Activated CD4-positive, alpha-beta T cell treated with anti-CD3 and anti-CD28 coated beads, Interleukin-2, amount 10 ng/mL, durations not matched to agents 24 days and 14 days (primary cell): ENCODE results near the gene CHST5. TPM values are rescaled to one million over a fixed set of nuclear protein-coding genes. Genes with fewer than 3 reads are reported as not detected.

Source experiments
- DNase-seq: peaks from one replicate; pipeline ENCODE4 v3.0.0; 2022
- H3K27ac Mint-ChIP-seq: one replicate; pipeline ENCODE4 v1.8.0; 2022; ENCODE audit warnings: mild to moderate bottlenecking, mixed read lengths
- H3K27me3 Mint-ChIP-seq: one replicate; pipeline ENCODE4 v1.8.0; 2022; ENCODE audit warnings: mixed read lengths
- H3K36me3 Mint-ChIP-seq: one replicate; pipeline ENCODE4 v1.8.0; 2022; ENCODE audit warnings: low read depth, mild to moderate bottlenecking, mixed read lengths
- H3K4me1 Mint-ChIP-seq: one replicate; pipeline ENCODE4 v1.8.0; 2021; ENCODE audit warnings: mixed read lengths
- H3K4me3 Mint-ChIP-seq: one replicate; pipeline ENCODE4 v1.8.0; 2022; ENCODE audit warnings: mild to moderate bottlenecking, moderate library complexity, mixed read lengths
- H3K9me3 Mint-ChIP-seq: one replicate; pipeline ENCODE4 v1.8.0; 2021; ENCODE audit warnings: mixed read lengths
- intact Hi-C: fragments of 100-400 bp; cut with micrococcal nuclease; formaldehyde crosslinking; loops from one replicate; pipeline ENCODE4 v1.15.1; 2023
- total RNA-seq: library from RNA; stranded (reverse); gene quantifications from 2 replicates; pipeline ENCODE4 v1.2.3, GENCODE V29; 2022

The CHST5 gene
- total RNA-seq, 1 donor from 2014 or later: not detected

- Mint-ChIP-seq H3K9me3 (no peaks in the 10 kb centered on the region), H3K4me1 (no peaks in the 10 kb centered on the region), H3K27me3 (no peaks in the 10 kb centered on the region), H3K4me3 (no peak overlapping the region), H3K27ac (no peak overlapping the region), H3K36me3 (no peaks in the 10 kb centered on the region)
- DNase-seq: no peak
- intact Hi-C loops: no loop called here
These were observed 49.1 kb downstream of the CHST5 start for GRCh38 chr16:75486676-75487313.

DNA sequence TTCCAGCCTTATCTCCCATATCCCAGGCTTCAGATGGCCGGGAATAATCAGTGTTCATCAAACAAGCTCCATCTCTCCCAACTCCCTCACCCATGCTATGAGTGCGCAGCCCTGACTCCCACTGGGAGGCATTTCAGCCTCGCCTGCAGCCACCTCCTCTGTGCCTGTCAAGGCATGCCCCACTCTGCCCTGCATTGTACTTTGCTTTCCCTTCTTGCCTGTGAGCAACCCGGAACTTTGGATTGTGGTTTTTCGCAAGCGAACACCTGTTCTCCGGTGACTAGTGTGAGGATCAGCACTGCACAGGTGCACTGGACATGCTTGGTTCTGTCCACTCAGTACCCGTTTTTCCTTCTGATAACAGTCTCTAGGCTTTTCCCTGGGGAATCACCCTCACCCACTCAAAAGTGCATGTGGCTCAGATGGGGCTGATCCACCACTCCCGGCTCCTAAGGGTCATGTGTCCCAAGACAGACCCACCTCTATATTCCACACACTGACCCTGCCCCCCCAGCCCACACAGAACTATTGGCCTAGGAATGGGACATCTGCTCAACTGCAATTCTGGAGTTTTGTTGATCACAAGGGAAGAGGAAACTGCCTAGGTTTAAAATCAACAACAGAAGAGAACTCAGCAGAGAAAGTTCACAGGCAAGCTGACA, 49.8 kb downstream of the CHST5 start:
- no peak overlapping the region for H3K27ac Mint-ChIP-seq
- H3K4me3 Mint-ChIP-seq: no peak overlapping the region
- no peaks in the 10 kb centered on the region for H3K4me1 Mint-ChIP-seq
- no peaks in the 10 kb centered on the region for H3K27me3 Mint-ChIP-seq
- DNase-seq: no peak
- no peaks in the 10 kb centered on the region for H3K36me3 Mint-ChIP-seq
- H3K9me3 Mint-ChIP-seq: no peaks in the 10 kb centered on the region
- intact Hi-C loops: no loop called here

DNA sequence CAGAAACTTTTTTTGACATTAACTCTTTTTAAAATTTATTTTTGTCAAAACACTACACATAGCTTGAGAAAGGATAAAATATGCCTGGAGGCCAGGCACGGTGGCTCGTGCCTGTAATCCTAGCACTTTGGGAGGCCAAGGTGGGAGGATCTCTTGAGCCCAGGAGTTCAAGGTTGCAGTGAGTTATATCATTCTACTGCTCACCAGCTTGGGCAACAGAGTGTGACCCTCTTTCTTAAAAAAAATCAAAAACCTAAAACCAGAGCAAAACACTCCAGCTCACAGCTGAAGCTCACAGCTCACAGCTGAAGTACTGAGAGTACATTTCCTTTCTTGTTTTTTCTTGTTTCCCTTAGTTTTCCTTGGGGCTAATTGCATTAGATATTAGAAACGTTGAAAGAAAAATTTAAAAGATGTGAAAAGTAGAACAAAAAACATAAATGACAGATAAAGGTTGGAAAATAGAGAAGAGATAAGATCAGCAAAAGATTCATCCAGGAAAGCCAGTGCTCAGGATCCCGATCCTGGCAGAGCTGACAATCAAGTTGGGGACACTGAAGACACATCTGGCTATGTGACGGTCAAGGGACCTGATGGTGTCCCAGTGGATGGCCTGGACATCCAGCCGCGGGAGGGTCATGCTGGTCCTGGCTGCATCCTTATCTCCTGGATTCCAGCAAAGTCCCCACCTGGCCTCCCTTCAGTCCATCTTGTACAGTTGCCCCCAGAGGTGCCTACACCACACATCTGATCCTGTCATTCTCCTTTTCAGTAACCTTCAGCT, 50.5 kb downstream of the CHST5 start:
- no peaks in the 10 kb centered on the region for H3K9me3 Mint-ChIP-seq

GRCh38 chr16:75483222-75483621, 52.7 kb downstream of the CHST5 start:
- H3K9me3 Mint-ChIP-seq: no peaks in the 10 kb centered on the region
- intact Hi-C loops: no loop called here
- no peaks in the 10 kb centered on the region for H3K36me3 Mint-ChIP-seq
- no peak overlapping the region for H3K4me3 Mint-ChIP-seq
- no peak for DNase-seq
- no peaks in the 10 kb centered on the region for H3K4me1 Mint-ChIP-seq
- H3K27me3 Mint-ChIP-seq: peaks cover under 1% of the 10 kb centered on the region
- no peak overlapping the region for H3K27ac Mint-ChIP-seq

More for the DNA sequence above, 50.5 kb downstream of the CHST5 start:
- H3K4me1 Mint-ChIP-seq: no peaks in the 10 kb centered on the region
- H3K27ac Mint-ChIP-seq: no peak overlapping the region
- intact Hi-C loops: no loop called here
- no peaks in the 10 kb centered on the region for H3K27me3 Mint-ChIP-seq
- H3K4me3 Mint-ChIP-seq: no peak overlapping the region
- no peak for DNase-seq
- H3K36me3 Mint-ChIP-seq: no peaks in the 10 kb centered on the region

DNA sequence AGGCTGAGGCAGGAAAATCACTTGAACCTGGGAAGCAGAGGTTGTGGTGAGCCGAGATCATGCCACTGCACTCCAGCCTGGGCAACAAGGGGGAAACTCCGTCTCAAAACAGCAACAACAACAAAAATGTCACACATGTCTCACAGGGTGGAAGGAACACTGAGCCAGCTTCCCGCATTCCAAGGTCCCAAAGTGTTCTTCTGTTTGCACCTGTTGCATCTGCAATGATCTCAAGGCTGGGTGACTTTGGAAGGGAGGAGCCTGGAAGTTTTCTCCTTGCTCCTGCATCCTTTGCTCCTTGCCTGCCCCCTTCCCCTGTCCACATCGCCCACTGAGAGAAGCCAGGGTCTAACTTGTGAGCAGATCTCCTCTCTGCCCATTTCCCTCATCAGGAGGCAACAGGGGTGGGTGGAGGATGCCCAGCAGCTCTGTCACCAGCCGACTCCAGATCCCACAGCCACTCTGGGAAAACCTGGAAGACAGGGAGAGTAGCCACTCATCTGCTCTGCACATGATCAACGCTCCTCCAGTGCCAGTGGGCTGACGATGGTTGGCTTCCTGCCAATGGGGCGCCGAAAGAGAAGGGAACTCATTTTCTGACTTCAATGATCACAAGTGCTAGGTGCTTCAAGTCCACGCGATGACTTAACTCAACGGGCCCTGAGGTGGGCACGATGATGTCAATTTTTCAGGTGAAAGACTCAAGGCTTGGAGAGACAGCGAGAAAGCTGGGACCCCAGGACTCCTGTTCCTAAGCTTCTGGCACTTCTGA, 53.3 kb downstream of the CHST5 start:
- Mint-ChIP-seq H3K4me1 (no peaks in the 10 kb centered on the region), H3K27ac (no peak overlapping the region), H3K9me3 (no peaks in the 10 kb centered on the region), H3K4me3 (no peak overlapping the region), H3K36me3 (no peaks in the 10 kb centered on the region), H3K27me3 (peaks cover 6% of the 10 kb centered on the region)
- intact Hi-C loops: no loop called here
- no peak for DNase-seq

DNA sequence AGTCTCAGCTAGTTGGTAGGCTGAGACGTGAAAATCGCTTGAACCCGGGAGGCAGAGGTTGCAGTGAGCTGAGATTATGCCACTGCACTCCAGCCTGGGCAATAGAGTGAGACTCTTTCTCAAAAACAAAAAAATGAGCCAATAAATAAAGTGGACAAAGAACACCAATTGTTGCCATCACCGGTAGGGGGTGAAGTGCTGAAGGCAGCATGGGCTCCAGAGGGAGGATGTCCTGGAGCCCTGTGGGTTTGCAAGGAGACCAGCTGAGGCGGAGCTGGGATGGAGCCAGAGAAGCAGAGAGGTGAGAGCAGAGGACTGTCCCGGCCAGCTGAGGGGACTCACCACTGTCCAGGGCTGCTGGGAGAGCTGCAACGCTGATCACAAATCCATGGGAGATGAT, 54.4 kb downstream of the CHST5 start:
- H3K36me3 Mint-ChIP-seq: no peaks in the 10 kb centered on the region
- H3K27me3 Mint-ChIP-seq: peaks cover 6% of the 10 kb centered on the region
- intact Hi-C loops: no loop called here
- H3K27ac Mint-ChIP-seq: no peak overlapping the region
- DNase-seq: no peak
- H3K4me3 Mint-ChIP-seq: no peak overlapping the region
- no peaks in the 10 kb centered on the region for H3K4me1 Mint-ChIP-seq
- no peaks in the 10 kb centered on the region for H3K9me3 Mint-ChIP-seq

GRCh38 chr16:75479421-75479990, 56.4 kb downstream of the CHST5 start:
- Mint-ChIP-seq H3K36me3 (no peaks in the 10 kb centered on the region), H3K27ac (no peak overlapping the region), H3K4me3 (no peak overlapping the region), H3K27me3 (peaks cover 6% of the 10 kb centered on the region), H3K9me3 (no peaks in the 10 kb centered on the region), H3K4me1 (no peaks in the 10 kb centered on the region)
- no peak for DNase-seq
- intact Hi-C loops: no loop called here

Other genes with a start within 250 kb of the CHST5 start
- gene CFDP1, start 102.6 kb downstream of the CHST5 start, total RNA-seq: 33.7 and 38.9 TPM in 2 replicates
- 39.1 and 46.0 TPM in 2 replicates for gene TMEM170A, start 71.4 kb downstream of the CHST5 start, total RNA-seq
- not detected in 2 replicates for gene CHST6, start 40.7 kb downstream of the CHST5 start, total RNA-seq
- gene TMEM231, start 20.1 kb upstream of the CHST5 start, total RNA-seq: 4.0 and 4.4 TPM in 2 replicates
- 69.9 and 70.4 TPM in 2 replicates for gene GABARAPL2, start 30.3 kb upstream of the CHST5 start, total RNA-seq
- 58.6 and 64.4 TPM in 2 replicates for gene ADAT1, start 87.2 kb upstream of the CHST5 start, total RNA-seq
- gene KARS1, start 111.6 kb upstream of the CHST5 start, total RNA-seq: 285 and 296 TPM in 2 replicates
- gene TERF2IP, start 111.7 kb upstream of the CHST5 start, total RNA-seq: 86.8 and 89.1 TPM in 2 replicates
- not detected in 2 replicates for gene CPHXL2, start 140.9 kb upstream of the CHST5 start, total RNA-seq
- gene DUXB, start 165.4 kb upstream of the CHST5 start, total RNA-seq: not detected in 2 replicates
- gene CPHXL, start 190.4 kb upstream of the CHST5 start, total RNA-seq: not detected in 2 replicates